Neural progenitor cell (in vitro differentiated cells): Measurements from ENCODE around the gene PRR7. TPM values are rescaled to one million over a fixed set of nuclear protein-coding genes. Genes with fewer than 3 reads are reported as not detected.
A peak's percentile ranks its signal among the peaks of the same experiment; 100 is the strongest.

Source experiments
- DNase-seq: peaks from one replicate; pipeline ENCODE4 v3.0.0-alpha.2; 2016; ENCODE audit warnings: low spot score
- H2AFZ ChIP-seq: fragments of 200-600 bp; sonication (generic); replicated peaks from 2 replicates; pipeline ENCODE4 v1.6.1; 2016; ENCODE audit warnings: antibody characterized with exemption
- H3F3A ChIP-seq: fragments of 200-600 bp; sonication (generic); 2 replicates; pipeline ENCODE4 v1.6.1; 2016; ENCODE audit warnings: antibody characterized with exemption, low read depth
- H3K27ac ChIP-seq: fragments of 200-600 bp; sonication (generic); 2 replicates; pipeline ENCODE4 v1.5.1; 2016; ENCODE audit warnings: mild to moderate bottlenecking
- H3K27me3 ChIP-seq: fragments of 200-600 bp; sonication (generic); 2 replicates; pipeline ENCODE4 v1.6.1; 2016; ENCODE audit warnings: mild to moderate bottlenecking, moderate library complexity
- H3K36me3 ChIP-seq: fragments of 200-600 bp; sonication (generic); 2 replicates; pipeline ENCODE4 v1.5.1; 2016
- H3K4me1 ChIP-seq: fragments of 200-600 bp; sonication (generic); 2 replicates; pipeline ENCODE4 v1.6.1; 2016; ENCODE audit warnings: mixed run types
- H3K4me2 ChIP-seq: fragments of 200-600 bp; sonication (generic); 2 replicates; pipeline ENCODE4 v1.6.1; 2016
- H3K4me3 ChIP-seq: fragments of 200-600 bp; sonication (generic); 2 replicates; pipeline ENCODE4 v1.5.1; 2016
- H3K79me2 ChIP-seq: fragments of 200-600 bp; sonication (generic); 2 replicates; pipeline ENCODE4 v1.6.1; 2016; ENCODE audit warnings: low read depth
- H3K9ac ChIP-seq: fragments of 200-600 bp; sonication (generic); 2 replicates; pipeline ENCODE4 v1.6.1; 2016
- H3K9me3 ChIP-seq: fragments of 200-600 bp; sonication (generic); 2 replicates; pipeline ENCODE4 v1.5.1; 2016; ENCODE audit warnings: low read depth
- H4K20me1 ChIP-seq: fragments of 200-600 bp; sonication (generic); 2 replicates; pipeline ENCODE4 v1.6.1; 2016; ENCODE audit warnings: low read depth
- H3K27ac Mint-ChIP-seq: 3 replicates; pipeline ENCODE4 v1.8.0; 2021; ENCODE audit warnings: mixed read lengths
- H3K27me3 Mint-ChIP-seq: 2 replicates; pipeline ENCODE4 v1.8.0; 2022; ENCODE audit warnings: low read depth, mild to moderate bottlenecking, inconsistent platforms, moderate library complexity, mixed read lengths; ENCODE audit not compliant: insufficient read depth
- H3K36me3 Mint-ChIP-seq: 3 replicates; pipeline ENCODE4 v1.8.0; 2021; ENCODE audit warnings: mixed read lengths
- H3K4me1 Mint-ChIP-seq: 3 replicates; pipeline ENCODE4 v1.8.0; 2021; ENCODE audit warnings: mixed read lengths
- H3K4me3 Mint-ChIP-seq: 3 replicates; pipeline ENCODE4 v1.8.0; 2021; ENCODE audit warnings: mild to moderate bottlenecking, moderate library complexity, mixed read lengths
- H3K9me3 Mint-ChIP-seq: 3 replicates; pipeline ENCODE4 v1.8.0; 2020; ENCODE audit warnings: mixed read lengths
- CTCF ChIP-seq: fragments of 200-600 bp; sonication (generic); IDR thresholded peaks from 2 replicates; pipeline ENCODE4 v1.5.1; 2017; ENCODE audit warnings: antibody characterized with exemption, mild to moderate bottlenecking
- EZH2 ChIP-seq: fragments of 200-600 bp; sonication (generic); IDR thresholded peaks from 2 replicates; pipeline ENCODE4 v1.6.1; 2017; ENCODE audit warnings: antibody characterized with exemption, mild to moderate bottlenecking, moderate library complexity
- EZH2phosphoT487 ChIP-seq: fragments of 200-600 bp; sonication (generic); IDR thresholded peaks from 2 replicates; pipeline ENCODE4 v1.6.1; 2017; ENCODE audit warnings: antibody characterized with exemption
- total RNA-seq: library from RNA; depleted of rRNA; stranded (reverse); fragments of >200 nt; gene quantifications from 2 replicates; pipeline ENCODE4 v1.2.3, GENCODE V29; 2015; ENCODE audit warnings: low replicate concordance

The PRR7 gene
- total RNA-seq, 1 donor from 2014 or later: 4.5 TPM

DNA sequence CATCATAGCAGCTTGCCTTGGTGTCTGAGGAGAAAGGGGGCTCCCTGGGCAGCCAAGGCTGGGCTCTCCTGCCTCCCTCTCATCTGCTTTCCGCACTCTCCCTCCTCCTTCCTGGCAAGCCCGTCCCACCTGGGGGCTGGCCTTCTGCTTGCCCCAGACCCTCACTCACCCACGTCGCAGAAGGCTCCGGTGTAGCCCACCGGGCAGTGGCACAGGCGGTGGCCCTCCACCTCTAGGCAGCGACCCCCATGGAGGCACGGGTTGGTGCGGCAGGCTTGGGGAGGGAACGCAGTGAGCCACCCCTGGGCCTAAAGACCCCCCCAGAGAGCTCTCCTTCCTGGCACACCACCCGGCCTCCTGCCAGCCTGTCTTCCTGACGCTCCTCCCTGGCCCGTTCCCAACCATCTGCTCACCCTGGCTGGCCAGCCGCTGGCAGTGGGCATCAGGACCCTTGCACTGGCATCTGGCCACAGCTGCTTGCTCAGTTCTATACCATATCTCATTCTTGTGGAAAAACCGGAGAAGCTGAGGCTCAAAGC lies 41.9 kb upstream of the PRR7 start:
- H3K9me3 Mint-ChIP-seq: no peaks in the 10 kb centered on the region
- peaks cover 28% of the 10 kb centered on the region for H3F3A ChIP-seq
- peak overlapping the region; percentile 96 for H3K4me2 ChIP-seq
- peaks cover 53% of the 10 kb centered on the region for H3K27me3 Mint-ChIP-seq
- H3K9me3 ChIP-seq: no peaks in the 10 kb centered on the region
- no peak overlapping the region for H3K9ac ChIP-seq
- peaks cover 10% of the 10 kb centered on the region for H3K4me1 Mint-ChIP-seq
- H3K36me3 Mint-ChIP-seq: no peaks in the 10 kb centered on the region
- DNase-seq: no peak
- H3K4me3 ChIP-seq: peak overlapping the region; percentile 49
- H3K27ac ChIP-seq: no peak overlapping the region
- H3K27me3 ChIP-seq: peaks cover 95% of the 10 kb centered on the region
- no peaks in the 10 kb centered on the region for H3K79me2 ChIP-seq
- no peak overlapping the region for H3K27ac Mint-ChIP-seq
- peak overlapping the region; percentile 74 for H3K4me3 Mint-ChIP-seq
- H4K20me1 ChIP-seq: no peaks in the 10 kb centered on the region
- H3K4me1 ChIP-seq: peaks cover 15% of the 10 kb centered on the region
- TF ChIP-seq CTCF (no peak), EZH2 (no peak), EZH2phosphoT487 (no peak)
- H3K36me3 ChIP-seq: no peaks in the 10 kb centered on the region
- peak overlapping the region; percentile 90 for H2AFZ ChIP-seq

GRCh38 chr5:177405312-177405711 lies 41.3 kb upstream of the PRR7 start:
- Histone ChIP-seq H3K9me3 (no peaks in the 10 kb centered on the region), H4K20me1 (no peaks in the 10 kb centered on the region), H3F3A (peaks cover 28% of the 10 kb centered on the region), H2AFZ (no peak overlapping the region), H3K4me2 (no peak overlapping the region), H3K79me2 (no peaks in the 10 kb centered on the region), H3K4me1 (peaks cover 15% of the 10 kb centered on the region), H3K27me3 (peaks cover 93% of the 10 kb centered on the region), H3K9ac (no peak overlapping the region), H3K4me3 (no peak overlapping the region), H3K27ac (no peak overlapping the region), H3K36me3 (no peaks in the 10 kb centered on the region)
- Mint-ChIP-seq H3K4me3 (peak overlapping the region; percentile 74), H3K36me3 (no peaks in the 10 kb centered on the region), H3K9me3 (no peaks in the 10 kb centered on the region), H3K27ac (no peak overlapping the region), H3K4me1 (peaks cover 10% of the 10 kb centered on the region), H3K27me3 (peaks cover 55% of the 10 kb centered on the region)
- TF ChIP-seq CTCF (no peak), EZH2 (no peak), EZH2phosphoT487 (no peak)
- DNase-seq: no peak

DNA sequence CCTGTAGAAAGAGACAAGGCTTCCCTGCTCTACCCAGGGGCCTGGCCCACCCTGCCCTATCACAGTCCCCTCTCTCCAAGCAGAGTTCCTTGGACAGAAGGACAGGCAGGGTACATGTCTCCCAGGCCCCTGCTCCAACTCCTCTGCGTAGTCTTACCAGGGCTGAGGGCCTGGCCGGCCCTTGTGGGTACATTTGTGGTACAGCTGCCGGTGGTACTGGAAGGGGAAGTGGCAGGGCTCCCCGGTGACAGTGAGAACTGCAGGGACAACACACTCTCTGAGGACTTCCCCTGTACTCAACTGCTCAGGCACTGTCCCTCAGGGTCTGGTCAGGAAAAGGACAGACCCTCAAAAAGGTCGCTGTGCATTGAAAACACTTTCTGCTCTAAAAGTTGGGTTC lies 40.8 kb upstream of the PRR7 start:
- H4K20me1 ChIP-seq: no peaks in the 10 kb centered on the region

More for the DNA sequence above, 40.8 kb upstream of the PRR7 start:
- peaks cover 28% of the 10 kb centered on the region for H3F3A ChIP-seq
- H3K4me3 ChIP-seq: no peak overlapping the region
- Mint-ChIP-seq H3K27ac (no peak overlapping the region), H3K4me1 (peaks cover 10% of the 10 kb centered on the region), H3K36me3 (no peaks in the 10 kb centered on the region), H3K27me3 (peaks cover 57% of the 10 kb centered on the region), H3K9me3 (no peaks in the 10 kb centered on the region), H3K4me3 (no peak overlapping the region)
- H3K4me2 ChIP-seq: no peak overlapping the region
- H3K36me3 ChIP-seq: no peaks in the 10 kb centered on the region
- no peaks in the 10 kb centered on the region for H3K9me3 ChIP-seq
- no peak overlapping the region for H3K27ac ChIP-seq
- no peak overlapping the region for H2AFZ ChIP-seq
- no peak for TF ChIP-seq CTCF
- no peak for TF ChIP-seq EZH2
- TF ChIP-seq EZH2phosphoT487: no peak
- H3K4me1 ChIP-seq: peaks cover 15% of the 10 kb centered on the region
- H3K27me3 ChIP-seq: peaks cover 88% of the 10 kb centered on the region
- H3K9ac ChIP-seq: no peak overlapping the region
- H3K79me2 ChIP-seq: no peaks in the 10 kb centered on the region
- no peak for DNase-seq
